SK-N-SH (cell line): ENCODE results near the gene ZMPSTE24. TPM values are rescaled to one million over a fixed set of nuclear protein-coding genes. Genes with fewer than 3 reads are reported as not detected.

Experiments used
- CTCF ChIA-PET: fragments of 300-600, 350-600 bp; formaldehyde crosslinking; extraction: SDS; loops from one replicate; lab custom pipeline; 2021; lab: Yijun Ruan, JAX
- POLR2A ChIA-PET: fragments of 350-600 bp; sonication (Branson Sonifier 250); formaldehyde crosslinking; extraction: SDS; loops from one replicate; lab custom pipeline; 2020; ENCODE audit warnings: antibody characterized with exemption, inconsistent platforms; lab: Yijun Ruan, JAX
- DNase-seq: peaks from one replicate; pipeline ENCODE4 v3.0.0; 2012
- H2AFZ ChIP-seq: fragments of 200-600 bp; sonication (generic); 2 replicates; pipeline ENCODE4 v1.8.1; 2016; ENCODE audit warnings: antibody characterized with exemption, mild to moderate bottlenecking, low read depth
- H3F3A ChIP-seq: fragments of 200-600 bp; sonication (generic); replicated peaks from 2 replicates; pipeline ENCODE3; 2016; ENCODE audit warnings: antibody characterized with exemption, mild to moderate bottlenecking; ENCODE audit not compliant: insufficient read depth
- H3K27ac ChIP-seq, 2 experiments: fragments of 200-500 bp in 1 of 2; fragments of 200-600 bp in 1 of 2; sonication (Bioruptor generic) in 1 of 2; sonication (generic), shearing (Covaris generic) in 1 of 2; 2 replicates each; pipeline versions ENCODE4 v1.5.1 to v1.6.1; 2014 to 2016; ENCODE audit warnings: low read depth in 2 of 2, inconsistent platforms in 1 of 2, low read length in 1 of 2, mild to moderate bottlenecking in 1 of 2, mixed read lengths in 1 of 2
- H3K27me3 ChIP-seq: fragments of 200-600 bp; sonication (generic), shearing (Covaris generic); 2 replicates; pipeline ENCODE4 v1.6.1; 2016; ENCODE audit warnings: mixed run types; ENCODE audit not compliant: insufficient read depth
- H3K36me3 ChIP-seq, 2 experiments: fragments of 200-500 bp in 1 of 2; fragments of 200-600 bp in 1 of 2; sonication (Bioruptor generic) in 1 of 2; sonication (generic) in 1 of 2; replicated peaks in 1 of 2; 2 replicates each; pipeline versions ENCODE3 to v1.5.1; 2014 to 2016; ENCODE audit warnings: low read length in 1 of 2, mild to moderate bottlenecking in 1 of 2; ENCODE audit not compliant: insufficient read depth in 2 of 2, control insufficient read depth in 1 of 2
- H3K4me1 ChIP-seq, 2 experiments: fragments of 200-500 bp in 1 of 2; fragments of 200-600 bp in 1 of 2; sonication (Bioruptor generic) in 1 of 2; sonication (generic), shearing (Covaris generic) in 1 of 2; 2 replicates each; pipeline versions ENCODE4 v1.5.1 to v1.6.1; 2014 to 2016; ENCODE audit warnings: low read depth in 1 of 2, low read length in 1 of 2, mixed run types in 1 of 2; ENCODE audit not compliant: insufficient read depth in 2 of 2, control insufficient read depth in 1 of 2
- H3K4me2 ChIP-seq: fragments of 200-600 bp; sonication (generic), shearing (Covaris generic); 2 replicates; pipeline ENCODE4 v1.6.1; 2017; ENCODE audit warnings: mixed run types
- H3K4me3 ChIP-seq, 2 experiments: fragments of 200-500 bp in 1 of 2; fragments of 200-600 bp in 1 of 2; sonication (Bioruptor generic) in 1 of 2; sonication (generic), shearing (Covaris generic) in 1 of 2; 2 replicates each; pipeline versions ENCODE4 v1.5.1 to v1.8.1; 2014 to 2016; ENCODE audit warnings: low read depth in 2 of 2, inconsistent platforms in 1 of 2, low read length in 1 of 2, mild to moderate bottlenecking in 1 of 2, mixed read lengths in 1 of 2, moderate library complexity in 1 of 2
- H3K79me2 ChIP-seq: fragments of 200-600 bp; sonication (generic); 2 replicates; pipeline ENCODE4 v1.8.1; 2017; ENCODE audit warnings: mild to moderate bottlenecking; ENCODE audit not compliant: insufficient read depth
- H3K9ac ChIP-seq: fragments of 200-600 bp; sonication (generic); 2 replicates; pipeline ENCODE4 v1.6.1; 2017; ENCODE audit warnings: mixed run types
- H3K9me2 ChIP-seq: fragments of 200-600 bp; sonication (generic); 2 replicates; pipeline ENCODE4 v1.6.1; 2017; ENCODE audit warnings: mixed run types
- H3K9me3 ChIP-seq: fragments of 200-600 bp; sonication (generic); 2 replicates; pipeline ENCODE4 v1.6.1; 2017; ENCODE audit warnings: mixed run types, mild to moderate bottlenecking, moderate library complexity
- H4K20me1 ChIP-seq: fragments of 200-600 bp; sonication (generic); 2 replicates; pipeline ENCODE4 v1.6.1; 2017; ENCODE audit warnings: mild to moderate bottlenecking, mixed run types; ENCODE audit not compliant: insufficient read depth
- EP300 ChIP-seq, 2 experiments: IDR thresholded peaks; 2 replicates each; pipeline versions ENCODE4 v1.4.0 to v1.6.1; 2012; ENCODE audit warnings: borderline replicate concordance in 1 of 2, low read depth in 1 of 2, low read length in 1 of 2
- FOSL2 ChIP-seq: IDR thresholded peaks from 2 replicates; pipeline ENCODE4 v1.4.0; 2012; ENCODE audit warnings: low read depth, mild to moderate bottlenecking, moderate library complexity, borderline replicate concordance
- FOXJ3 ChIP-seq: sonication (generic); formaldehyde crosslinking; IDR thresholded peaks from 2 replicates; pipeline ENCODE4 v1.5.1; 2020; ENCODE audit warnings: mild to moderate bottlenecking, missing genetic modification reagents
- FOXM1 ChIP-seq: IDR thresholded peaks from 2 replicates; pipeline ENCODE4 v1.4.0; 2012; ENCODE audit warnings: low read depth, mild to moderate bottlenecking
- GABPA ChIP-seq: IDR thresholded peaks from 2 replicates; pipeline ENCODE4 v1.4.0; 2012; ENCODE audit warnings: low read depth, mild to moderate bottlenecking
- JUND ChIP-seq: IDR thresholded peaks from 2 replicates; pipeline ENCODE4 v1.4.0; 2012
- MXI1 ChIP-seq: IDR thresholded peaks from 2 replicates; pipeline ENCODE4 v1.6.1; 2012; ENCODE audit warnings: mild to moderate bottlenecking, low read depth, low read length, improper control_type of control experiment
- NFIC ChIP-seq: IDR thresholded peaks from 2 replicates; pipeline ENCODE4 v1.4.0; 2012; ENCODE audit warnings: borderline replicate concordance
- NRF1 ChIP-seq: IDR thresholded peaks from 2 replicates; pipeline ENCODE4 v1.6.1; 2012; ENCODE audit warnings: low read depth, mild to moderate bottlenecking, low read length
- RAD21 ChIP-seq: IDR thresholded peaks from 2 replicates; pipeline ENCODE4 v1.6.1; 2012; ENCODE audit warnings: mild to moderate bottlenecking, low read length
- SIN3A ChIP-seq: IDR thresholded peaks from 2 replicates; pipeline ENCODE4 v1.6.1; 2012; ENCODE audit warnings: low read depth, mild to moderate bottlenecking, low read length, moderate library complexity, borderline replicate concordance
- SMC3 ChIP-seq: IDR thresholded peaks from 2 replicates; pipeline ENCODE4 v1.6.1; 2012; ENCODE audit warnings: low read depth, low read length, improper control_type of control experiment
- TAF1 ChIP-seq: IDR thresholded peaks from 2 replicates; pipeline ENCODE4 v1.6.1; 2012; ENCODE audit warnings: low read depth, mild to moderate bottlenecking, low read length, moderate library complexity, borderline replicate concordance
- TCF12 ChIP-seq: IDR thresholded peaks from 2 replicates; pipeline ENCODE4 v1.4.0; 2012
- TEAD4 ChIP-seq: IDR thresholded peaks from 2 replicates; pipeline ENCODE4 v1.4.0; 2012; ENCODE audit warnings: mild to moderate bottlenecking, borderline replicate concordance; ENCODE audit not compliant: insufficient read depth
- USF2 ChIP-seq: fragments of 150-350 bp; IDR thresholded peaks from 2 replicates; pipeline ENCODE4 v1.6.1; 2017; ENCODE audit warnings: antibody characterized with exemption, low read length, low read depth, borderline replicate concordance
- ZBTB33 ChIP-seq: IDR thresholded peaks from 2 replicates; pipeline ENCODE4 v1.4.0; 2012; ENCODE audit warnings: low read depth, borderline replicate concordance
- WGBS: methylation state at CpG from one replicate; pipeline ENCODE4 v1.1.6; 2017; ENCODE audit warnings: low lambda C conversion rate; 5-methylcytosine and 5-hydroxymethylcytosine counted together
- polyA plus RNA-seq, 3 experiments: library from polyadenylated mRNA; depleted of rRNA; stranded (reverse); fragments of >200 nt; gene quantifications; 2 replicates each; pipeline ENCODE4 v1.2.3, GENCODE V29; 2012
- TF ChIP-seq, protein P1 (sequence below): fragments of 200-600 bp; sonication (generic); IDR thresholded peaks from 2 replicates; pipeline ENCODE4 v1.6.1; 2017; ENCODE audit warnings: antibody characterized with exemption, mild to moderate bottlenecking, moderate library complexity

The ZMPSTE24 gene
- polyA plus RNA-seq, 1 of the 3 experiments (the other 2 are of a cell fraction): 13.7 TPM

DNA sequence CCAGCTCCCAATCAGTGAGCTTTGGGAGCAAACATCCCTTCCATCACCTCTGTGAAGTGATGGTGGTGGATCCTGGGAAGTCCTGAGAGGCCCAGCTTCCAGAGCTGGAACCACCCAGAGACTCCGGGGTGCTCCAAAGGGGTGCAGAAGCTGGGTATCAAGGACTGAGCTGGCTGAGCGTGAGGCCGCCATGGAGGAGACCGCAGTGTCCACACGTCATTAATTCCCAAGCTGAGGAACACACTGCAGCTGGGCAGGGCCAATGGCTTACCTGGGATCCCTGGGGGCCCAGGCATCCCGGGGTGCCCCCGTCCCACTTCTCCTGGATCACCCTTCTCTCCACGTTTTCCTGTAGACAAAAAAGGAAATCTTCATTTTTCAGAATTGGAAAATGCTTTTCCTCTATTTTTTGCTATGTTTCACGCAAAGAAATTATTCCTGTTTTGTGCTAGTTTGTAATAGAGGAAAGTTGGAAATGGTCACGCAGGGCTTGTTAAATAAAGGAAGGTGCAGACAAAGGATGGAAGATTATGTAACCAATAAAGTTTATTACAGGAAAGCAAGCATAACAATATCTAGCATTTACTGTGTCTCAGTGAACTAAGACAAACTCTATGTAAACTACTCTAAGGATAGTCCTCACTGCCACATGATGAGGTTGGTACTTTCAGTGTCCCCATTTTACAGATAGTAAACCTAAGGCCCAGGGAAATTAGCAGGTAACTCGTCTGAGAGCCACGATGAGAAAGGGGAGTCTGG, 43.7 kb downstream of the ZMPSTE24 start:
- Histone ChIP-seq H3K4me2 (no peak overlapping the region), H3K4me3 (no peak overlapping the region), H2AFZ (no peak overlapping the region), H4K20me1 (no peaks in the 10 kb centered on the region), H3K4me1 (no peaks in the 10 kb centered on the region; a peak in 1 of 4 replicates), H3K9me2 (no peaks in the 10 kb centered on the region), H3K36me3 (no peaks in the 10 kb centered on the region), H3K27me3 (no peaks in the 10 kb centered on the region)
- WGBS: 88% methylated on average over 12 of the region's 12 CpGs
- POLR2A ChIA-PET: no interaction called here
- no peak for TF ChIP-seq NFIC
- no peak for TF ChIP-seq TEAD4
- TF ChIP-seq FOXJ3 (CRISPR knock-in tag): no peak
- TF ChIP-seq TAF1: no peak
- TF ChIP-seq TCF12: no peak
- TF ChIP-seq USF2: no peak
- TF ChIP-seq, all 33 proteins: peak for 0
- H3F3A ChIP-seq: no peaks in the 10 kb centered on the region
- H3K9ac ChIP-seq: no peak overlapping the region
- H3K79me2 ChIP-seq: no peaks in the 10 kb centered on the region
- H3K9me3 ChIP-seq: no peaks in the 10 kb centered on the region
- DNase-seq: no peak
- no peak overlapping the region for H3K27ac ChIP-seq
- CTCF ChIA-PET: interaction anchor here (2.8 kb wide), 1 partner anchor 15 kb away, joined by 14 read pairs; the partner anchor contains the start of gene COL9A2

DNA sequence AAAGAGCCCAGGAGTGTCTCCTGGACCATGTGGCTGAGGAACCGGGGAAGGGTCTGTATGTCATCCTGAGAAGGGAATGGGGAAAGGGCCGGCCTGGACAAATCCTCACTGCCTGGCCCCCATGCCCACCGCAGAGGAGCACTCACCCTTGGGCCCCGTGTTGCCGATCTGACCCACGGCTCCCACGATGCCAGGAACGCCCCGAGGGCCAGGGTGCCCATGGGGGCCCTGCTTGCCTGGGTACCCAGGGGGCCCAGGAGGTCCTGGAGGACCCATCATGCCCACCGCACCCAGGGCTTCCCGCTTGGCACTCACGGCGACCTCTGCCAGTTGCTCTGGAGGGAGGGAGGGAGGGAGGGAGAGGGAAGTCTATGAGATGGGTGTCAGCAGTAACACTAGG, 44.4 kb downstream of the ZMPSTE24 start:
- no peaks in the 10 kb centered on the region for H3K79me2 ChIP-seq
- no peaks in the 10 kb centered on the region for H3F3A ChIP-seq
- no peak overlapping the region for H3K4me2 ChIP-seq
- no peaks in the 10 kb centered on the region for H3K9me3 ChIP-seq
- ChIA-PET POLR2A (no interaction called here), CTCF (no interaction called here)
- no peaks in the 10 kb centered on the region for H4K20me1 ChIP-seq
- H2AFZ ChIP-seq: no peak overlapping the region
- H3K4me1 ChIP-seq: no peaks in the 10 kb centered on the region; a peak in 1 of 4 replicates
- H3K27ac ChIP-seq: no peak overlapping the region
- H3K9ac ChIP-seq: no peak overlapping the region
- H3K4me3 ChIP-seq: no peak overlapping the region
- DNase-seq: no peak
- 92% methylated on average over 6 of the region's 13 CpGs for WGBS
- no peaks in the 10 kb centered on the region for H3K27me3 ChIP-seq
- TF ChIP-seq EP300 (IDR thresholded peaks at IDR 0.05; ENCODE audit: borderline replicate concordance in 1 of 2, low read depth in 1 of 2, low read length in 1 of 2) (no peak), ZBTB33 (no peak), FOXM1 (no peak), RAD21 (no peak), FOXJ3 (CRISPR knock-in tag) (no peak), SIN3A (no peak), MXI1 (no peak), TEAD4 (no peak), NFIC (no peak), FOSL2 (no peak), GABPA (no peak), NRF1 (no peak), JUND (no peak), SMC3 (no peak), TCF12 (no peak)
- TF ChIP-seq, protein P1, sequence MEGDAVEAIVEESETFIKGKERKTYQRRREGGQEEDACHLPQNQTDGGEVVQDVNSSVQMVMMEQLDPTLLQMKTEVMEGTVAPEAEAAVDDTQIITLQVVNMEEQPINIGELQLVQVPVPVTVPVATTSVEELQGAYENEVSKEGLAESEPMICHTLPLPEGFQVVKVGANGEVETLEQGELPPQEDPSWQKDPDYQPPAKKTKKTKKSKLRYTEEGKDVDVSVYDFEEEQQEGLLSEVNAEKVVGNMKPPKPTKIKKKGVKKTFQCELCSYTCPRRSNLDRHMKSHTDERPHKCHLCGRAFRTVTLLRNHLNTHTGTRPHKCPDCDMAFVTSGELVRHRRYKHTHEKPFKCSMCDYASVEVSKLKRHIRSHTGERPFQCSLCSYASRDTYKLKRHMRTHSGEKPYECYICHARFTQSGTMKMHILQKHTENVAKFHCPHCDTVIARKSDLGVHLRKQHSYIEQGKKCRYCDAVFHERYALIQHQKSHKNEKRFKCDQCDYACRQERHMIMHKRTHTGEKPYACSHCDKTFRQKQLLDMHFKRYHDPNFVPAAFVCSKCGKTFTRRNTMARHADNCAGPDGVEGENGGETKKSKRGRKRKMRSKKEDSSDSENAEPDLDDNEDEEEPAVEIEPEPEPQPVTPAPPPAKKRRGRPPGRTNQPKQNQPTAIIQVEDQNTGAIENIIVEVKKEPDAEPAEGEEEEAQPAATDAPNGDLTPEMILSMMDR: no peak
- TF ChIP-seq, all 33 proteins: peak for 0
- H3K36me3 ChIP-seq: no peaks in the 10 kb centered on the region
- H3K9me2 ChIP-seq: no peaks in the 10 kb centered on the region
